Measurements from ENCODE around the gene ENC1.

ENC1 gene

GRCh38 chr5:74664551-74664950, 24.0 kb upstream of the ENC1 start:
- Histone ChIP-seq H3K79me1 (replicated peaks; ENCODE audit: low read length, poor library complexity, severe bottlenecking) (no peaks in the 10 kb centered on the region), H3K27ac (ENCODE audit: low read length, poor library complexity, severe bottlenecking) (no peak overlapping the region), H3K9me3 (ENCODE audit: control insufficient read depth, low read length) (no peaks in the 10 kb centered on the region), H3K27me3 (ENCODE audit: control insufficient read depth in 1 of 2, insufficient read depth in 1 of 2, low read length in 2 of 2) (peaks cover 0 to 2% of the 10 kb centered on the region in 2 experiments), H3K36me3 (ENCODE audit: control insufficient read depth in 1 of 2, insufficient read depth in 2 of 2, low read depth in 1 of 2, low read length in 2 of 2) (no peaks in the 10 kb centered on the region), H4K91ac (ENCODE audit: low read length) (no peak overlapping the region), H4K8ac (ENCODE audit: low read length) (no peak overlapping the region), H3K4me2 (ENCODE audit: low read length, poor library complexity, severe bottlenecking) (no peak overlapping the region), H3K4me1 (ENCODE audit: control insufficient read depth, insufficient read depth, low read depth, low read length) (no peaks in the 10 kb centered on the region), H2BK12ac (ENCODE audit: low read length in 2 of 2) (no peak overlapping the region), H2BK15ac (ENCODE audit: low read depth, poor library complexity, severe bottlenecking) (no peak overlapping the region), H2BK5ac (ENCODE audit: low read depth, low read length, poor library complexity, severe bottlenecking) (no peak overlapping the region), H2AFZ (ENCODE audit: low read depth, low read length) (no peak overlapping the region), H3K18ac (ENCODE audit: low read depth in 1 of 2, low read length in 2 of 2) (no peak overlapping the region), H2BK120ac (ENCODE audit: low read depth, low read length) (no peak overlapping the region), H3K14ac (ENCODE audit: low read length in 2 of 2) (no peak overlapping the region), H3K4me3 (ENCODE audit: insufficient read depth in 1 of 2, low read depth in 1 of 2, low read length in 2 of 2) (no peak overlapping the region), H2AK5ac (ENCODE audit: low read length, severe bottlenecking) (no peak overlapping the region), H3K4ac (ENCODE audit: low read depth in 1 of 2, low read length in 2 of 2) (no peak overlapping the region), H3K23ac (ENCODE audit: low read length in 2 of 2) (no peak overlapping the region), H3K9ac (ENCODE audit: low read length) (no peak overlapping the region)
- 88% methylated on average over 5 of the region's 5 CpGs for WGBS
- no peak for DNase-seq

GRCh38 chr5:74660873-74661272, 20.3 kb upstream of the ENC1 start:
- Histone ChIP-seq H3K27me3 (ENCODE audit: control insufficient read depth in 1 of 2, insufficient read depth in 1 of 2, low read length in 2 of 2) (no peaks in the 10 kb centered on the region), H2BK5ac (ENCODE audit: low read depth, low read length, poor library complexity, severe bottlenecking) (no peak overlapping the region), H3K18ac (ENCODE audit: low read depth in 1 of 2, low read length in 2 of 2) (no peak overlapping the region), H3K79me1 (replicated peaks; ENCODE audit: low read length, poor library complexity, severe bottlenecking) (no peaks in the 10 kb centered on the region), H4K91ac (ENCODE audit: low read length) (no peak overlapping the region), H2BK120ac (ENCODE audit: low read depth, low read length) (no peak overlapping the region), H3K4me3 (ENCODE audit: insufficient read depth in 1 of 2, low read depth in 1 of 2, low read length in 2 of 2) (no peak overlapping the region), H3K23ac (ENCODE audit: low read length in 2 of 2) (no peak overlapping the region), H3K4me2 (ENCODE audit: low read length, poor library complexity, severe bottlenecking) (no peak overlapping the region), H2AFZ (ENCODE audit: low read depth, low read length) (no peak overlapping the region), H2AK5ac (ENCODE audit: low read length, severe bottlenecking) (no peak overlapping the region), H4K8ac (ENCODE audit: low read length) (no peak overlapping the region), H2BK15ac (ENCODE audit: low read depth, poor library complexity, severe bottlenecking) (no peak overlapping the region), H2BK12ac (ENCODE audit: low read length in 2 of 2) (no peak overlapping the region), H3K4ac (ENCODE audit: low read depth in 1 of 2, low read length in 2 of 2) (no peak overlapping the region), H3K27ac (ENCODE audit: low read length, poor library complexity, severe bottlenecking) (no peak overlapping the region), H3K9ac (ENCODE audit: low read length) (no peak overlapping the region), H3K4me1 (ENCODE audit: control insufficient read depth, insufficient read depth, low read depth, low read length) (no peaks in the 10 kb centered on the region), H3K9me3 (ENCODE audit: control insufficient read depth, low read length) (no peaks in the 10 kb centered on the region), H3K36me3 (ENCODE audit: control insufficient read depth in 1 of 2, insufficient read depth in 2 of 2, low read depth in 1 of 2, low read length in 2 of 2) (no peaks in the 10 kb centered on the region), H3K14ac (ENCODE audit: low read length in 2 of 2) (no peak overlapping the region)
- 94% methylated on average over 5 of the region's 5 CpGs for WGBS
- DNase-seq = no peak

- Histone ChIP-seq H3K36me3 (ENCODE audit: control insufficient read depth in 1 of 2, insufficient read depth in 2 of 2, low read depth in 1 of 2, low read length in 2 of 2) (no peaks in the 10 kb centered on the region), H2BK15ac (ENCODE audit: low read depth, poor library complexity, severe bottlenecking) (no peak overlapping the region), H2AFZ (ENCODE audit: low read depth, low read length) (no peak overlapping the region), H3K27me3 (ENCODE audit: control insufficient read depth in 1 of 2, insufficient read depth in 1 of 2, low read length in 2 of 2) (no peaks in the 10 kb centered on the region), H3K4ac (ENCODE audit: low read depth in 1 of 2, low read length in 2 of 2) (no peak overlapping the region), H3K4me1 (ENCODE audit: control insufficient read depth, insufficient read depth, low read depth, low read length) (no peaks in the 10 kb centered on the region), H3K9ac (ENCODE audit: low read length) (no peak overlapping the region), H3K9me3 (ENCODE audit: control insufficient read depth, low read length) (no peaks in the 10 kb centered on the region), H4K8ac (ENCODE audit: low read length) (no peak overlapping the region), H2BK5ac (ENCODE audit: low read depth, low read length, poor library complexity, severe bottlenecking) (no peak overlapping the region), H3K27ac (ENCODE audit: low read length, poor library complexity, severe bottlenecking) (no peak overlapping the region), H2BK120ac (ENCODE audit: low read depth, low read length) (no peak overlapping the region), H4K91ac (ENCODE audit: low read length) (no peak overlapping the region), H2BK12ac (ENCODE audit: low read length in 2 of 2) (no peak overlapping the region), H3K14ac (ENCODE audit: low read length in 2 of 2) (no peak overlapping the region), H3K18ac (ENCODE audit: low read depth in 1 of 2, low read length in 2 of 2) (no peak overlapping the region), H3K4me2 (ENCODE audit: low read length, poor library complexity, severe bottlenecking) (no peak overlapping the region), H3K23ac (ENCODE audit: low read length in 2 of 2) (no peak overlapping the region), H3K79me1 (replicated peaks; ENCODE audit: low read length, poor library complexity, severe bottlenecking) (no peaks in the 10 kb centered on the region), H2AK5ac (ENCODE audit: low read length, severe bottlenecking) (no peak overlapping the region), H3K4me3 (ENCODE audit: insufficient read depth in 1 of 2, low read depth in 1 of 2, low read length in 2 of 2) (no peak overlapping the region)
- no peak for DNase-seq
- WGBS = 100% methylated on average over 1 of the region's 1 CpG
Observed at GRCh38 chr5:74660140-74660539, 19.6 kb upstream of the ENC1 start.

GRCh38 chr5:74659172-74659571, 18.6 kb upstream of the ENC1 start:
- no peaks in the 10 kb centered on the region for H3K79me1 ChIP-seq (replicated peaks; ENCODE audit: low read length, poor library complexity, severe bottlenecking)
- no peak overlapping the region for H3K4ac ChIP-seq (ENCODE audit: low read depth in 1 of 2, low read length in 2 of 2)
- no peak overlapping the region for H3K4me3 ChIP-seq (ENCODE audit: insufficient read depth in 1 of 2, low read depth in 1 of 2, low read length in 2 of 2)
- no peaks in the 10 kb centered on the region for H3K9me3 ChIP-seq (ENCODE audit: control insufficient read depth, low read length)
- no peak overlapping the region for H4K8ac ChIP-seq (ENCODE audit: low read length)
- H2BK120ac ChIP-seq (ENCODE audit: low read depth, low read length) = no peak overlapping the region
- H2BK15ac ChIP-seq (ENCODE audit: low read depth, poor library complexity, severe bottlenecking) = no peak overlapping the region
- no peak overlapping the region for H3K18ac ChIP-seq (ENCODE audit: low read depth in 1 of 2, low read length in 2 of 2)
- H3K27me3 ChIP-seq (ENCODE audit: control insufficient read depth in 1 of 2, insufficient read depth in 1 of 2, low read length in 2 of 2) = no peaks in the 10 kb centered on the region
- H3K14ac ChIP-seq (ENCODE audit: low read length in 2 of 2) = no peak overlapping the region
- no peak overlapping the region for H2BK5ac ChIP-seq (ENCODE audit: low read depth, low read length, poor library complexity, severe bottlenecking)
- no peak overlapping the region for H3K9ac ChIP-seq (ENCODE audit: low read length)
- no peak overlapping the region for H4K91ac ChIP-seq (ENCODE audit: low read length)
- H3K27ac ChIP-seq (ENCODE audit: low read length, poor library complexity, severe bottlenecking) = no peak overlapping the region
- 92% methylated on average over 3 of the region's 3 CpGs for whole genome bisulfite sequencing
- H2AK5ac ChIP-seq (ENCODE audit: low read length, severe bottlenecking) = no peak overlapping the region
- no peaks in the 10 kb centered on the region for H3K4me1 ChIP-seq (ENCODE audit: control insufficient read depth, insufficient read depth, low read depth, low read length)
- no peak for DNase-seq
- no peak overlapping the region for H3K4me2 ChIP-seq (ENCODE audit: low read length, poor library complexity, severe bottlenecking)
- H3K36me3 ChIP-seq (ENCODE audit: control insufficient read depth in 1 of 2, insufficient read depth in 2 of 2, low read depth in 1 of 2, low read length in 2 of 2) = no peaks in the 10 kb centered on the region
- no peak overlapping the region for H3K23ac ChIP-seq (ENCODE audit: low read length in 2 of 2)
- H2AFZ ChIP-seq (ENCODE audit: low read depth, low read length) = no peak overlapping the region
- no peak overlapping the region for H2BK12ac ChIP-seq (ENCODE audit: low read length in 2 of 2)

Data from mesenchymal stem cell (in vitro differentiated cells and primary cell).